ENCODE measurements around the gene MSLN. TPM values are rescaled to one million over a fixed set of nuclear protein-coding genes. Genes with fewer than 3 reads are reported as not detected.

MSLN gene
- total and polyA plus RNA-seq, 2 donors (not counting 3 experiments of a cell fraction or from before 2014, with no cell fraction given): not detected

GRCh38 chr16:797686-798085, 37.2 kb downstream of the MSLN start:
- ChIA-PET CTCF (no interaction called here), POLR2A (no interaction called here)
- TF ChIP-seq POLR2A (IDR thresholded peaks at IDR 0.05; ENCODE audit: low read depth, low read length): no peak
- TF ChIP-seq FOS (IDR thresholded peaks at IDR 0.05; ENCODE audit: borderline replicate concordance, insufficient read depth, low read length): no peak
- no peak for TF ChIP-seq GATA2 (IDR thresholded peaks at IDR 0.05; ENCODE audit: insufficient read depth, insufficient read length, low read depth, low read length)
- TF ChIP-seq CTCF (IDR thresholded peaks at IDR 0.05; ENCODE audit: extremely low read depth in 1 of 2, insufficient read depth in 1 of 2, low read depth in 1 of 2, low read length in 2 of 2): no peak
- TF ChIP-seq EZH2 (IDR thresholded peaks at IDR 0.05; ENCODE audit: borderline replicate concordance, low read depth, low read length, severe bottlenecking): no peak
- TF ChIP-seq JUN (IDR thresholded peaks at IDR 0.05; ENCODE audit: borderline replicate concordance, insufficient read depth, insufficient read length, low read depth): no peak
- TF ChIP-seq MAX (IDR thresholded peaks at IDR 0.05; ENCODE audit: insufficient read depth, insufficient read length): no peak
- no peak for TF ChIP-seq MYC (IDR thresholded peaks at IDR 0.05; ENCODE audit: low read depth, low read length)
- no peak for TF ChIP-seq POLR2AphosphoS5 (IDR thresholded peaks at IDR 0.05; ENCODE audit: insufficient read depth, low read depth, low read length)
- FAIRE-seq: no peak
- H3K79me2 ChIP-seq (ENCODE audit: control insufficient read depth, insufficient read depth, low read length): no peaks in the 10 kb centered on the region
- no peaks in the 10 kb centered on the region for H3K9me3 ChIP-seq (replicated peaks; ENCODE audit: control insufficient read depth, insufficient read depth, low read length)
- H3K27me3 ChIP-seq (ENCODE audit: control insufficient read depth in 2 of 2, insufficient read depth in 2 of 2, low read length in 2 of 2): peaks cover 11 to 18% of the 10 kb centered on the region in 2 experiments
- H4K20me1 ChIP-seq (replicated peaks; ENCODE audit: control insufficient read depth, extremely low read depth, insufficient read depth, low read length): no peaks in the 10 kb centered on the region
- no peak for DNase-seq (ENCODE audit: low read depth, low spot score)
- H3K9ac ChIP-seq (replicated peaks; ENCODE audit: extremely low read depth, insufficient read depth, low read length): no peak overlapping the region
- no peaks in the 10 kb centered on the region for H3K9me1 ChIP-seq (replicated peaks; ENCODE audit: control insufficient read depth, extremely low read depth, insufficient read depth, low read length)
- intact Hi-C loops (cut with micrococcal nuclease) (no loop called here), dilution Hi-C loops (cut with MboI; ENCODE audit: extremely low pct_ligation_motif_present, low sequenced_read_pairs) (no loop called here)
- no peak overlapping the region for H3K4me3 ChIP-seq (replicated peaks in 1 of 3; ENCODE audit: insufficient read depth in 1 of 3, low read depth in 1 of 3, low read length in 3 of 3)
- no peaks in the 10 kb centered on the region for H3K36me3 ChIP-seq (ENCODE audit: control insufficient read depth in 2 of 2, extremely low read depth in 1 of 2, insufficient read depth in 2 of 2, low read length in 2 of 2)
- H3K4me1 ChIP-seq (ENCODE audit: control insufficient read depth, extremely low read depth, insufficient read depth, low read length): no peaks in the 10 kb centered on the region
- BruUV-seq (replicated peaks): no TSS peak
- H2AFZ ChIP-seq (ENCODE audit: low read depth, low read length): no peak overlapping the region
- no peak overlapping the region for H3K27ac ChIP-seq (ENCODE audit: insufficient read depth, low read depth, low read length)
- no peak overlapping the region for H3K4me2 ChIP-seq (ENCODE audit: insufficient read depth, low read length)

All from endothelial cell of umbilical vein (primary cell).